DLD1 (cell line): ENCODE data around the gene MINK1.
"Not testable (repeated sequence)": the region's sequence is repeated elsewhere in the genome, so short reads cannot be mapped to it uniquely, and the experiment has no call there.

Experiments
- in situ Hi-C: cut with HindIII; loops from 2 replicates; pipeline ENCODE4 v1.10.0; 2017; ENCODE audit warnings: low sequenced_read_pairs

Gene MINK1

DNA sequence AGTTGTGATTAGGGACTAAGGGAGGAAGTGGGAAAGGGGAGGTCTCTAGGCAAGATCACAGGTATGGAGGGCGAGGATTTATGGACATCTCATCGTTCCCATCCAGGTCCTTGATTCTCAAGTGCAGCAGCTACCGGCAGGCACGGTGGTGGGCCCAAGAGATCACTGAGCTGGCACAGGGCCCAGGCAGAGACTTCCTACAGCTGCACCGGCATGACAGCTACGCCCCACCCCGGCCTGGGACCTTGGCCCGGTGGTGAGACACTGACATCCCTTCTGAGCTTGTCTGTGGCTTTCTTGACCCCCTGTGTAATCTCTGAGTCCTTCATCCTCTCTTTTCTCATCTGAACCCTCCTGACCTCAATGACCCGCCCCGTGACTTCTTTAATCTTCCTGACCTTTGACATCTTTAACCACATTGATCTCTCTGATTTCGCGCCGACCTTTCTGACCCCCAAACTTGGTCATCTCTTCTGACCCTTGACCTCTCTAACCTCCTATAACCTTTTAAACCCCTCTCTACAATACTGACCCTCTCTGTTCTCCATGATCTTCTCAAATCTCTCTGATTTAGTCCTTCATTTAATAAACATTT lies 22.3 kb upstream of the MINK1 start:
- in situ Hi-C loops = no loop called here

DNA sequence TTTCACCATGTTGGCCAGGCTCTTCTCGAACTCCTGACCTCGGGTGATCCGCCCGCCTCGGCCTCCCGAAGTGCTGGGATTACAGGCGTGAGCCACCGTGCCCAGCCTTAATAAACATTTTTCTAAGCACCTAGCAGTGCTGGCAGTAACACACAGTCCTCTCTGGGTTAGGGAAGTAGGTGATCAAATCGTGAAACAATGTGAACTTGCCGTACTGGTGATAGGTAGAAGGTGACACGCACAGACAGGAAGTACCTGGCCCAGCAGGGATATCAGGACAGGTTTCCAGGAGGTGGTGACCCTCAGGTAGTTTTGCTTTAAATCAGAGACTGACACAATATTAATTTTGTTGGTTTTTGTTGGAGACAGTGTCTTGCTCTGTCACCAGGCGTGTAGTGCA lies 21.7 kb upstream of the MINK1 start:
- in situ Hi-C loops = no loop called here

DNA sequence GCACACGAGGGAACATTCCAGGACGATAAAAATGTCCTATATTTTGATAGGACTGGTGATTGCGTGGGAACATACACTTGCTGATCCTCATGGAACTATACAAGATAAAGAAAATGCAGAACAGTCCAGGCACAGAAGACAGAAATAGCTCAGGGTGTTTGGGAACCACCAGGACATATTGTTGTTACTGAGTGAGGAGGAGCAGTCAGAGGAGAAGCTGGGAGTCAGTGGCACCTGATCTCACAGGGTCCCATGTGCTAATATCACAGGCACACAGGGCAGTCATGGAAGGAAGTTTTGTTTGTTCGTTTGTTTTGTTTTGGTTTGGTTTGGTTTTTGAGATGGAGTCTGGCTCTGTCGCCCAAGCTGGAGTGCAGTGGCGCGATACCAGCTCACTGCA lies 20.4 kb upstream of the MINK1 start:
- in situ Hi-C loops = no loop called here

DNA sequence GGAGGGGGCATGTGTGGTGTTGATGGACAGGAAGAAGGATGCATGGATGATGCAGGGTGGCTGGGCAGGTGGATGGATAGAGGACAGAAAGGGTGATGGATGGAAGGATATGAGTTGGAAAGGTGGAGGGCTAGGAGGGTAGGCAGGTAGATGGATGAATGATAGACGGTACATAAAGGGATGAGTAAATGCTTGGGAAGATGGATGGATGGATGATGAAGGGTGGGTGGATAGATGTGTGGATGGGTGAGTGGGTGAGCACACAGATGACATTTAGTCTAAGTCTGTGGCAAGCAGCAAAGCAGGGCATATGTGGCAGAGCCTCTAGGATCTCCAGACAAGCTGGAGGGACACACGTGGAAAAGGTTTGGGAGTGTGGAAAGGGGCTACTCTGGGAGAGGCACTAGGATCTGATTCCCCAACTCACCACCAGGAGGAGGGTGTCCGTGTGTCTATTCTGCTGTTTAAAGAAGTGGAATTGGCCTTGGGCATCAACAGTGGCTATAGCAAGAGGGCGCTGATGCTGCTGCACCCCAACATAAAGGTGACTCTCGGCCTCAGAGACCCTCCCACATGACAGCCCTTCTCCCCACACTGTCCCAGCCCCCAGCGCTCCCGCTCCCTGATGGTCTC lies 18.0 kb upstream of the MINK1 start:
- in situ Hi-C loops = no loop called here

DNA sequence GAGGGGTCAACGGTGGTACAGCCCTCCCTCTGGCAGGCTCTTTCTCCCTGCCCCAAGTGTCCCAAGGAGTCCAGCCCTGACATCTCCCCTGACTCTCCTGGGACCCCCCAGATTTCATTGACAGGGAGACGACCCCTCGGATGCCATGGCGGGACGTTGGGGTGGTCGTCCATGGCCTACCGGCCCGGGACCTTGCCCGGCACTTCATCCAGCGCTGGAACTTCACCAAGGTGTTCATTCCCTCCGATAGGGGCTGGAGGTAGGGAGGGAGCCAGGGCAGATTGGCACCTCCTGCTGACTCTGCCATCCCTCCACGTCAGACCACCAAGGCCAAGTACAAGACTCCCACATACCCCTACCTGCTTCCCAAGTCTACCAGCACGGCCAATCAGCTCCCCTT lies 16.3 kb upstream of the MINK1 start:
- in situ Hi-C loops = no loop called here

DNA sequence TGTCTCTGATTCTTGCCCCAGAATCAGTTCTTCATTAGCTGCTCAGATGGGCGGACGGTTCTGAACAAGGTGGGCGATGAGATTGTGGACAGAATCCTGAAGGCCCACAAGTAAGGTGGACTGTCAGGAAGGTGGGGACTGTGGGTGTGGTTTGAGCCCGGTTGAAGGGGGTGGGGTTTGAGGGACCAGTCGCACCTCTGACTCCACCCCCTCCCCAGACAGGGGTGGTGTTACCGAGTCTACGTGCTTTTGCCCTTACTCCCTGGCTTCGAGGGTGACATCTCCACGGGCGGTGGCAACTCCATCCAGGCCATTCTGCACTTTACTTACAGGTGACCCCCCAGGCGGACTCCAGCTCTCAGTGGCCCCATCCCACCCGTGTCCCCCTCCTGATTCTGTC lies 14.9 kb upstream of the MINK1 start:
- in situ Hi-C loops = no loop called here

DNA sequence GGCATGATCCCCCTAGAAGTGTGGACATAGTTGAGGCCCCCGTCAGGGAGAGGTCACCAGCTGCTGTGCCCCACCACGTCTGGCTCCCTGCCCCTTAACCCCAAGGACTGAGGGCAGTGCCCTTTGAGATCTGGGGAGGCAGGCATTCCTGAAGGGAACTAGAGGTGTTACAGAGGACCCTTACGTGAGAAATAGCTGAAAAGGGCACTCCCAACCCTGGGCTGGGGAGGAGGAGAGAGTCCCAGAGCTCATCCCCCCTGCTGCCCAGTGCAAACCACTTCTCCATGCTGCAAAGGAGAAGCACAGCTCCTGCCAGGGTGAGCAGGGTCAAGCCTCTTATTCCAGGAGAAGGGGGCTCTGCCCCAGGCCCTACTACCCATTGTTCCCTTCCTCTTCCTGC lies 10.3 kb upstream of the MINK1 start:
- in situ Hi-C loops = no loop called here

DNA sequence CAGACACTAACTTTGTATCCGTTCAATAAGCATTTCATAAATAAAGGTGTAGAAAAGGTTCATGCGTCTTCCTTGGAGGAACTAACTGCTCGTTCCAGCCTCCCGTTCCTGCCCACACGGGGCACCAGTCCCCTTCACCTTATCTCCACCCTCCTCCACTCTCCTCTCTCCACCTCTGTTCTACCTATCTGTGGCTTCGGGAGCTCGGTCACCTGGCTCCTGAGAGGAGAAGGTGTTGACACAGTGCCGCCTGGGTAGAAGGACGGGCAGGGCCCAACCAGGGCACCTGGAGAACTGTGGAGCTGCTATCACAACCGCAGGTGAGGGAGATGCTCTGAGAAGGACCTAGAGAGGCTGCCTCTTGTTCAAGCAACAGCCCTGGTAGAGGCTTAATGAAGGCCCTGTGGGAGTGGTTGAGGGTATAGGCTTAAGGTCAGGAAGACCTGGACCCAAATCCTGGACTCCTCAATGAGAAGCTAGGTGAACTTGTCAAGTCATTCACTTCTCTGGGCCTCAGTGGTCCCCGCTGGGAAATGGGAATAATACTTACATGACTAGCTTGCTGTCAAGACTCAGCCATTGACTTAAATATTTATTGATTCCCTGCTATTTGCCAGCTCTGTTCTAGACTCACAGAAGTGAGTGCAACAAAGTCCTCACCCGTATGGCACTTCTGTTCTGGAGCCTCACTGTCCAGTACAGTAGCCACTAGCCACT lies 9.6 kb upstream of the MINK1 start:
- in situ Hi-C loops = no loop called here

DNA sequence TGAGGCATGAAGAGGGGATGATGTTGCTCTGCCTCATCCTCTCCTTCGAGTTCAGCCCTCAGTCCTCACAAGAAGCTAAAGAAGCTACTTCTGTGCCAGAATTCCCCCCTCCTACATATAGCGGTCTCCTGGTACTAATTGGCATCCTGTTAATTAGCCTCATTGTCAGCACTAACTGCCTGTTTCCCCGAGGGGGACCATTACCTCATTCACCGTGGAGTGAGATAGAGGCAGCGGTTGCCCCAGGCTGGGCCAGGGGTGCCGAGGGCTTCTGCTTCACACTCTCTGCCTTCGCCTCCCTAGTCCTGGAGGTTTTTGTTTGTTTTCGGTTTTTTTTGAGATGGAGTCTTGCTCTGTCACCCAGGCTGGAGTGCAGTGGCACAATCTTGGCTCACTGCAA lies 5.7 kb upstream of the MINK1 start:
- in situ Hi-C loops = no loop called here

DNA sequence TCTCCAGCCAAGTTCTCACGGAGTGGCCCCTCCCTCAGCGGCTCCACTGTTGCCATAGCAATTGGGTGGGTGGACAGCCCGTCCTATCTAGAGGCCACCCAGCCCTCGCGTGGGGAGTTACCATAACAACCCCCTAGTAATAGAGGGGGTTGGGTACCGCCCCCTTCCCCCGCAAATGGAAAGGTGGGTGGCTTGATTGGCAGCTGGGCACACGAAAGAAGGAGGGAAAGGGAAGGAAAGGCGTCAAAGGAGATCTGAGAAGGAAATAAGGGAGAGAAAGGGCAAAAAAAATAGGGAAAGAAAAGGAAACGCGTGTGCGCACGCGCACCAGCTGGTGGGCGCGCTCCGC lies 337 bp upstream of the MINK1 start:
- in situ Hi-C loops = not testable (repeated sequence)

DNA sequence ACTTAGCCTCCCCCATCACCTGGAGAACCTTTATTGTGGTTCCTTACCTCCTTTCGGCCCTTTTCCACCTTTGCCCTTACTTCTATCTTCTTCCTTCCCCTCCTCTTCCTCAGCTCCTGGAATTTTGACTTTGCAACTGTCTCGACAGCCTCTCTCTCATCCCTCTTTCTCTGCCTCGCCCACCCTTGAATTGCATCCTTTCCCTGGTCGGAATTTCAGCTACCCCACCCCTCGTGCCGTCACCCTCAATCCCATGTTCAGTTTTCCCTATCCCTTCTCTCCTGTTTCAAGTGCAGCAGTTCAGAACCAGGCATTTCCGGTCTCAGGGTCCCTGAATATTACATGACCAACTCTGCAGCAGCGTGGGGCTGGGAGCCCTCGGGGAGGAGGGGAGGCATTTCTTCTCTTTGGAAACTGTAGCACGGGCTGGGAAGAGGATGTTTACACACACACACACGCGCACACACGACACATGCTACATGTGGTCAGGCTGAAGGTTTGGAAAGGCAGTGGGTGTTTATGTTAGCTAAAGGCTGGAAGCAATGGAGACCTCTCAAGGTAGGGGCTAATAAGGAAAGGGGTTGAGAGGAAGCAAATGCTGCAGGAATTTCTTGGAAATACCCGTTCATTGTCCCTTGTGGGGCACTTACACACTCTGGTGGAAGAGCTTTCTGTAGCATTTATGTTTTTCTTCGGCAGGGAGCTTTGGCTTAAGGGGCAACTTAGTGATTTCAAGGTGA lies 971 bp downstream of the MINK1 start:
- in situ Hi-C loops = no loop called here

DNA sequence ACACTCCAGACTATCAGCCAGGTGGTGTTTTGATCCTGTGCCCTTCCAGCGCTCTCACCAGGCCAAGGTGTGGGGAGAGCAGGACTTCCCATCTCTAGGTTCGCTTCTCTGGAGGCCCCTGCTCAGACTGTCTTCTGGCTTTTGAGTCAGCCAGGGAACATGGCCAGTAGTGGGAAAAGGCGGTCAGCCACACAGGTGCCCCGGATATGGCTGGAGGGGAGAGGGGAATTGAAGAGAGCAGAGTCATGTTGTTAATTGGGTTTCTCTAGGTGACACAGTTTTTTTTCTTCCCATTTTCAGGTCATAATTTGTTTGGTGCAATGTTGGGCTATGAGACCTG lies 1.5 kb downstream of the MINK1 start:
- in situ Hi-C loops = no loop called here

DNA sequence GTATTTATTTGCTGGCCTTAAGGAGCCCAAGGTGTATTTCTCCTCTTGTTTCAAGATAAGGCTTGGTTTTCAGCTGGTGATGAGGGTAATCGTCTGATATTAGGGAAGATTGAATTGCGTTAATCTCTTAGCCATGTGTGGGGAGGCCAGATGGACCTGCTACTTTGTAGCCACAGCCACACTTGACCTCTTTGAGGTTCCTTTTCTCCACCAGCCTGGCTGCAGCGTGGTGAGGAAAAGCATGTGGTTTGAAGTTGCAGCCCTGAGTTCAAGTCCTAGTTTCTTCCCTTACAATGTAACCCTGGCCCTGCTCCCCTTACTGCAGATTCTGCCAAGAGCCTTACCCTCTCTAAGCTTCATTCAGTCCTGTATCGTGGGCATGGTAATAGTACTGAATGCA lies 3.1 kb downstream of the MINK1 start:
- in situ Hi-C loops = no loop called here

DNA sequence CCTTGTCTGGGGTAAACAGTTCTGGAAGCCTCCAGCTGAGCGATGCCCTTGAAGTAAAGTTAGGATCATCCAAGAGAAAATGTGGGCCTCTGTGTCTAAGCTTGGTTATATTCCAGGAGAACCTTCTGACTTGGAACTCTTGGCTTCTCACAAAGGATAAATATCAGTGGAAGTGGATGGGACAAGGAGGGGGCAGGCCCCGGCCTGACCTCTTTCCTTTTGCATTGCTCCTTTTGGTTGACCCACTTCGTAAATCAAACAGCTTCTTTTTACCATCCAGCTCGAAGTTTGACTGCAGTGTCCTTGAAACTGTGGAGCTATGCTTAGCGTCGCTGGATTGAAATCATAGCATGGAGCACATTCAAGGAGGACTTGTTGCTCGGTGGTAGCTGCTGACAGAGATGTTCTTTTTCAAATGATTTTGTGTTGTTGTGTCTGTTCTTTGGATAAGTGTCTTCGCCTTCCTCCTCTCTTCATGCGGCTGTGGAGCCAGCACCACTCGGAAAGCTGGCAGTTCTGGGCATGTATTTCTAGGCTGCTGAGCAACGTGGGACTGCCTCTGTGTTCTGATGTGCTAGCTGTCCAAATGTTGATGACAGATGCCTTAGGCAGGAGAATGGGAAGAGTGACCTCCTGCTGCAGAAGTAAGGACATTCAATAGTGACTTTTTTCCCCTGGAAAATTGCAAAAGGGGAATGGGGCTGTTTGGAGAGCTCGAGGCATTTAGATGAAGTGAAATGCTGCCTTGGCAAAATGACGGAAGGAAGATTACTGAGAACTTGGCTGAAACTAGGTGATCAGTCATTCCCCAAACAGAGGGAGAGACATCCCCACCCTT lies 4.5 kb downstream of the MINK1 start:
- in situ Hi-C loops = no loop called here

DNA sequence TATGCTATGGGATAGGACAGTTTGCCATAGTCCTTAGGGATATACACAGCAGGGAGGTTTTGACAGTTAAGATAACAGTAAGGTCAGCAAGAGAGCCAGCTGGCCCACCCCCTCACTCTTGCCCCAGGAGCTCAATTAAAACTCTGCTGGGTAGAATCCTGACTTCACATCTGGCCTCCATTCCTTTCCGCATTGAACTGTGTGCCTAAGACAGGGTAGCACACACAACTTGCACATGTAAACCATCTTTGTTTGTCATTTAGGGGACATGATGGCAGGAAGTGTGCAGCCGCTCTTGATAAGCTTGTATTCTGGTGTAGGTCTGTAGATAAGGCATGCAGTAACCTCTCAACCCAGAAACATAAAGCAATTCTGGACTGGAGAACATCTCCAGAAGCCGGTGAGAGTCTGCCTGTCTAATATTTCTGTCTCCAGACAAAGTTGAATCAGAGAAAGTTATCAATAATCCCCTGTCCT lies 5.2 kb downstream of the MINK1 start:
- in situ Hi-C loops = no loop called here

DNA sequence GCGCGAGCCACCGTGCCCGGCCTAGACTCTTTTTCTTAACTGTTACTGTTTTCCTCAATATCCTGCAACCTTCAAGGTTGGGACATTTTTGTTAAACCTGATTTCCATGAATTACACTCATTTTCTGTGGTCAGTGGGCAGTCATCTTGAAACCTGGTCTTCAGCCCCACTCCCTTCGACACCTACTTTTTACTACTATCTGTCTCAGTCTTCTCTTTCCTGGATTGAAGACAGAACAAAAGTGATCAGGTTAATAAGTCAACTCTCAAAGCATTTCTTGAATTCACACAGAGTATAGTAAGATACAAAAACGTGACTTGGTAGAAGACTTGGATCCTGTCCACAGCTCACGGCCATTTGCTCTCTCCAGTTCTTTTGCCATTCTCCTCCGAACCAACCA lies 6.1 kb downstream of the MINK1 start:
- in situ Hi-C loops = no loop called here

DNA sequence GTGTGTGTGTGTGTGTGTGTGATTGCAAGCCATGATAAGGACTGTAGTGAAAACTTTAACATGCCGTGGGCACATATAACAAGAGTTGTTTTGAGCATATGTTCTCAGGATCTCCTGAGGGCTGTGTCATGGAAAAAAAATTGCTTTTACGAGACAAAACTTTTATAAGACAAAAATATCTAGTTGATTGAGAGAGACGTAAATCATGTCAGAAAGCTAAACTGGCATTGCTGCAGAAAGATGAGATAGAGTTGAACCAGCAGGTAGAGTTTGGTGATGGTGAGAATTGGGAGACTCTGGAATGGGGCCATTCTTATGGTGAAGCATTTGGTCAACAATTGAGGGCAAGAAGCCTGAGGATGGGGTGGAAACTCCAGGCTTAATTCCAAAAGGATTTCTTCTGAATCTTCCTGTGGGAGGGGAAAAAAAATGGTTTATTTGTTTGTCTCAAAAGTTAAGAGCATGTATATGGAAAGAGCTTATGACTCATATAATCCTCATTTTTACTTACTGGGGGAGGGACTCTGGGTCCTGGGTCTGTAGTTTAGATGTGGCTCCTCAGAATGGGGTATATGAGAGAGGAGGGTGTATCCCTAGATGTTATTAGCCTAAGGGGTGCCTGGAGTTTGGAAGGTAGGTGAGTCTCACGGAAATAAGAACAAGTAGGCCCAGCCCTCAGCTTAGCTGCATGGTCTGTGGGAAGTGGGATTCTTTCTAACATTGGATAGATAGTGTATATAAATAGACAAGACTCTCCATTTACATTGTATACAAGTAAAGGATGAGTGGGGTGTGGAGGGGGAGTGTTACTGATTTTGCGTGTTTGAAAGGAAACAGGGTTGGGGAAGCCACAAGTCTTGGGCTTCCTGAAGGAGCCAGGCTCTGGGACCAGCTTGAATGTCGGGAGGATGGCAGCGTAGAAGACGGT lies 7.1 kb downstream of the MINK1 start:
- in situ Hi-C loops = no loop called here

DNA sequence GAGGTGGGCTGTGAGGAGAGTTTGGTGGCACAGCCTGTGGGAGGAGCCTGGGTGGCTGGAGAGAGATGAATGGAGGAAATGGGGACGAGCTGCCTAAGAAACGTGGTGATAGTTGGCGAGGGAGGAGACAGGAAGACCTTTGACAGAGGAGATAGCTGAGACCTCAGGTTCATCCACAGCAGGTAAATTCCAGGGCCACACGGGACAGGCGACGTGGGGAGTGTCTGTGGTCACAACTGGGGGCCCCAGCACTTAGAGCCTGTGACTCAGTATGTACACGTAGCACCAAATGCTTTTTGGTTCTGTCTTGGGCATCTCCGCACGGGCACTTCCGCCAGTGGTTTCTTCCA lies 7.7 kb downstream of the MINK1 start:
- in situ Hi-C loops = no loop called here

DNA sequence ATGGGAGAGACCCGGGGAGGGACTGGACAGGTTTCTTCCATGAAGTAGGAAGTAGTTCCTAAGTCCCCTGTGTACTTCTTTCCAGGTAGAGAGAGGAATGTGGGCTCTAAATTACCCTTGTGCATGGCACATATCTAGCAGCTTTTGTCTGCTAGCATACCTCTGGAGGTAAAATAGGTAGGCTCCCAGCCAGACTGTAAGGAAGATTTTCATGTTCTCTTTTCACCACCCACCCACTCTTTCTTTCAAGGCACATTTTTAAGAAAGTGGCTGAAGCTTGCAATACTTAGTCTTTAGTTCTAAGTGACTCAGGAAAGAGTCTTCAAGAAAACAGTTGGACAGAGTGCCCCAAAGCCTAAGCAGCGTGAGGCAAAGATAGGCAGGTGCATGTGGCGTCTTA lies 9.2 kb downstream of the MINK1 start:
- in situ Hi-C loops = no loop called here

DNA sequence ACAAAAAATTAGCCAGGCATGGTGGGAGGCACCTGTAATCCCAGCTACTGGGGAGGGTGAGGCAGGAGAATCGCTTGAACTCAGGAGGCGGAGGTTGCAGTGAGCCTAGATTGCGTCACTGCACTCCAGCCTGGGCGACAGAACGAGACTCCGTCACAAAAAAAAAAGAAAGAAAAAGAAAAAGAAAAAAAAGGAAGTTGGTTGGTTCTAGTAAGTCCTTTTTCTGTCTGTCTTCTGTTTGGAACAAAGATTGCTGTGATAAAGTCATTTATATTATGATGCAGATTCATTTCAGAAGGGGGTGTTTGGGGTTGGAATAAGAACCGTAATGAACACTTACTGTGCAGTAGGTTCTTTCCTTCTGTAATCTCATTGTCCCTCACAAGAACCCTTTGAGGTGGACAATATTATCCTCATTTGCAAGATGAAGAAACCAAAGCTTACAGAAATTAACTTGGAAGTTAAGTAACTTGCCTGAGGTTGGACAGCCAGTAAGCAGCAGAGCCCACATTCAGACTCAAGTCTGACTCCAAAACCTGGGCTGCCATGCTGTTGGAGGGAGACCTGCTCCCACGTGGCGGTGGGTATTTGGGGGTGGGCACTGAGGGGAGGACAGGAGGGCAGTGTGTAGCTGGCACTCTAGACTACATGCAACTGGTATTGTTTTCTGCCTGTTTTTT lies 10.3 kb downstream of the MINK1 start:
- in situ Hi-C loops = no loop called here
